Sigmoid colon (tissue), 4 donors: ENCODE measurements around the gene MAP2.

Experiments used
- EP300 ChIP-seq, 4 donors: sonication (generic); formaldehyde crosslinking; IDR thresholded peaks; one replicate each; pipeline ENCODE4 v1.6.1; 2017; ENCODE audit warnings: antibody characterized with exemption in 4 of 4
- TF ChIP-seq, protein P1 (sequence below), 4 experiments: fragments of 450-650 bp in 3 of 4; fragments of 200-600 bp in 1 of 4; IDR thresholded peaks; one replicate each; pipeline ENCODE4 v1.5.1; 2016 to 2019; ENCODE audit warnings: antibody characterized with exemption in 4 of 4, mild to moderate bottlenecking in 3 of 4, moderate library complexity in 2 of 4

GRCh38 chr2:209686448-209686847, 262.6 kb downstream of the MAP2 start:
- TF ChIP-seq, protein P1, sequence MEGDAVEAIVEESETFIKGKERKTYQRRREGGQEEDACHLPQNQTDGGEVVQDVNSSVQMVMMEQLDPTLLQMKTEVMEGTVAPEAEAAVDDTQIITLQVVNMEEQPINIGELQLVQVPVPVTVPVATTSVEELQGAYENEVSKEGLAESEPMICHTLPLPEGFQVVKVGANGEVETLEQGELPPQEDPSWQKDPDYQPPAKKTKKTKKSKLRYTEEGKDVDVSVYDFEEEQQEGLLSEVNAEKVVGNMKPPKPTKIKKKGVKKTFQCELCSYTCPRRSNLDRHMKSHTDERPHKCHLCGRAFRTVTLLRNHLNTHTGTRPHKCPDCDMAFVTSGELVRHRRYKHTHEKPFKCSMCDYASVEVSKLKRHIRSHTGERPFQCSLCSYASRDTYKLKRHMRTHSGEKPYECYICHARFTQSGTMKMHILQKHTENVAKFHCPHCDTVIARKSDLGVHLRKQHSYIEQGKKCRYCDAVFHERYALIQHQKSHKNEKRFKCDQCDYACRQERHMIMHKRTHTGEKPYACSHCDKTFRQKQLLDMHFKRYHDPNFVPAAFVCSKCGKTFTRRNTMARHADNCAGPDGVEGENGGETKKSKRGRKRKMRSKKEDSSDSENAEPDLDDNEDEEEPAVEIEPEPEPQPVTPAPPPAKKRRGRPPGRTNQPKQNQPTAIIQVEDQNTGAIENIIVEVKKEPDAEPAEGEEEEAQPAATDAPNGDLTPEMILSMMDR (IDR thresholded peaks at IDR 0.05) = no peak
- TF ChIP-seq EP300 (IDR thresholded peaks at IDR 0.05) = no peak
